Keratinocyte (primary cell): ENCODE measurements around the gene BTG4. TPM values are rescaled to one million over a fixed set of nuclear protein-coding genes. Genes with fewer than 3 reads are reported as not detected.

Experiments
- DNase-seq: peaks from one replicate; pipeline ENCODE4 v3.0.0-alpha.2; 2011; ENCODE audit warnings: low read depth, missing footprints, low spot score
- FAIRE-seq: peaks from 2 replicates; lab custom pipeline; 2011; peaks lifted over from hg19 to GRCh38; lab: Jason Lieb, UNC
- H2AFZ ChIP-seq: 2 replicates; pipeline ENCODE4 v1.6.0; 2012; ENCODE audit warnings: low read length, control low read depth, inconsistent platforms; ENCODE audit not compliant: control insufficient read depth
- H3K27ac ChIP-seq: 2 replicates; pipeline ENCODE4 v1.5.1; 2011; ENCODE audit warnings: low read length; ENCODE audit not compliant: control insufficient read depth, insufficient read depth
- H3K27me3 ChIP-seq: 3 replicates; pipeline ENCODE4 v1.6.0; 2011; ENCODE audit warnings: low read length; ENCODE audit not compliant: control insufficient read depth, insufficient read depth; ENCODE audit errors: extremely low read depth
- H3K36me3 ChIP-seq, 2 experiments: 2 replicates in 1 of 2; 3 replicates in 1 of 2; pipeline ENCODE4 v1.5.1; 2011; ENCODE audit warnings: low read length in 2 of 2, mild to moderate bottlenecking in 1 of 2; ENCODE audit not compliant: control insufficient read depth in 2 of 2, insufficient read depth in 2 of 2; ENCODE audit errors: extremely low read depth in 1 of 2
- H3K4me1 ChIP-seq: 3 replicates; pipeline ENCODE4 v1.5.1; 2011; ENCODE audit warnings: low read length; ENCODE audit not compliant: control insufficient read depth, insufficient read depth; ENCODE audit errors: extremely low read depth
- H3K4me2 ChIP-seq: 3 replicates; pipeline ENCODE4 v1.6.0; 2011; ENCODE audit warnings: low read depth, low read length; ENCODE audit not compliant: control insufficient read depth, insufficient read depth; ENCODE audit errors: extremely low read depth
- H3K4me3 ChIP-seq, 3 experiments: fragments of 200-600 bp in 1 of 3; sonication (generic) in 1 of 3; 2 replicates in 2 of 3; 3 replicates in 1 of 3; pipeline ENCODE4 v1.5.1; 2011 to 2016; ENCODE audit warnings: low read length in 3 of 3, mild to moderate bottlenecking in 3 of 3, control low read depth in 2 of 3, inconsistent platforms in 1 of 3, low read depth in 1 of 3, mixed read lengths in 1 of 3, mixed run types in 1 of 3, moderate library complexity in 1 of 3; ENCODE audit not compliant: control insufficient read depth in 2 of 3, insufficient read depth in 2 of 3; ENCODE audit errors: extremely low read depth in 1 of 3
- H3K79me2 ChIP-seq: 2 replicates; pipeline ENCODE4 v1.6.0; 2012; ENCODE audit warnings: low read length; ENCODE audit not compliant: control insufficient read depth, insufficient read depth
- H3K9ac ChIP-seq: 3 replicates; pipeline ENCODE4 v1.6.0; 2011; ENCODE audit warnings: low read length; ENCODE audit not compliant: control insufficient read depth, insufficient read depth; ENCODE audit errors: extremely low read depth
- H3K9me1 ChIP-seq: 3 replicates; pipeline ENCODE4 v1.6.0; 2011; ENCODE audit warnings: low read length; ENCODE audit not compliant: control insufficient read depth, insufficient read depth; ENCODE audit errors: extremely low read depth
- H3K9me3 ChIP-seq: 2 replicates; pipeline ENCODE4 v1.5.1; 2012; ENCODE audit warnings: low read depth, low read length; ENCODE audit not compliant: control insufficient read depth
- H4K20me1 ChIP-seq: 3 replicates; pipeline ENCODE4 v1.6.0; 2011; ENCODE audit warnings: low read length; ENCODE audit not compliant: control insufficient read depth, insufficient read depth; ENCODE audit errors: extremely low read depth
- CTCF ChIP-seq, 3 experiments: IDR thresholded peaks in 1 of 3; conservative IDR thresholded peaks in 1 of 3; optimal IDR thresholded peaks in 1 of 3; 2 replicates in 2 of 3; 3 replicates in 1 of 3; pipeline versions ENCODE3 to v1.5.1; 2011; ENCODE audit warnings: low read length in 3 of 3, mild to moderate bottlenecking in 3 of 3, moderate library complexity in 2 of 3, control low read depth in 1 of 3, inconsistent platforms in 1 of 3; ENCODE audit not compliant: insufficient read depth in 2 of 3; ENCODE audit errors: extremely low read depth in 1 of 3
- EZH2 ChIP-seq: IDR thresholded peaks from one replicate; pipeline ENCODE4 v1.6.1; 2012; ENCODE audit warnings: inconsistent platforms, mild to moderate bottlenecking, low read length, moderate library complexity
- dilution Hi-C: fragments of 300-500 bp; cut with MboI; formaldehyde crosslinking; loops from one replicate; pipeline ENCODE4 v1.7.0; 2020; ENCODE audit warnings: low sequenced_read_pairs; ENCODE audit not compliant: extremely low pct_ligation_motif_present
- polyA plus RNA-seq, 5 experiments: library from polyadenylated mRNA; depleted of rRNA in 3 of 5; stranded (reverse) in 3 of 5; stranded (forward) in 1 of 5; unstranded in 1 of 5; fragments of >200 nt; gene quantifications; 1 replicate in 1 of 5; 2 replicates in 3 of 5; 3 replicates in 1 of 5; pipeline versions ENCODE4 v1.2.1 to v1.2.3, GENCODE V29; 2011 to 2012; ENCODE audit warnings: missing spikeins in 2 of 5, low read depth in 1 of 5, low replicate concordance in 1 of 5

BTG4 gene
- polyA plus RNA-seq, 1 donor (not counting 4 experiments of a cell fraction or from before 2014, with no cell fraction given), result 0.12 TPM

- dilution Hi-C loops, result no loop called here
Observed at GRCh38 chr11:111466615-111467014, 45.6 kb downstream of the BTG4 start.

GRCh38 chr11:111465400-111465799 lies 46.8 kb downstream of the BTG4 start:
- Histone ChIP-seq H3K9me1 (no peaks in the 10 kb centered on the region), H3K9ac (no peak overlapping the region), H3K79me2 (no peaks in the 10 kb centered on the region), H3K27ac (no peak overlapping the region), H4K20me1 (no peaks in the 10 kb centered on the region), H2AFZ (no peak overlapping the region), H3K4me2 (no peak overlapping the region), H3K4me1 (peaks cover 8% of the 10 kb centered on the region), H3K4me3 (no peak overlapping the region), H3K36me3 (no peaks in the 10 kb centered on the region), H3K27me3 (peaks cover under 1% of the 10 kb centered on the region), H3K9me3 (no peaks in the 10 kb centered on the region)
- FAIRE-seq (no peak), DNase-seq (peak; percentile 15)
- TF ChIP-seq CTCF (optimal IDR thresholded peaks at IDR 0.05 in 1 of 3, IDR thresholded peaks at IDR 0.05 in 1 of 3, conservative IDR thresholded peaks at IDR 0.05 in 1 of 3; ENCODE audit: extremely low read depth in 1 of 3, insufficient read depth in 2 of 3, low read length in 3 of 3), result no peak
- TF ChIP-seq EZH2, result no peak
- dilution Hi-C loops, result no loop called here

More at GRCh38 chr11:111466615-111467014, 45.6 kb downstream of the BTG4 start:
- Histone ChIP-seq H4K20me1 (no peaks in the 10 kb centered on the region), H3K79me2 (no peaks in the 10 kb centered on the region), H3K9me1 (no peaks in the 10 kb centered on the region), H3K27me3 (no peaks in the 10 kb centered on the region), H3K9me3 (no peaks in the 10 kb centered on the region), H3K4me1 (peaks cover 8% of the 10 kb centered on the region), H3K4me2 (no peak overlapping the region), H3K4me3 (no peak overlapping the region), H3K27ac (no peak overlapping the region), H3K36me3 (no peaks in the 10 kb centered on the region), H2AFZ (no peak overlapping the region), H3K9ac (no peak overlapping the region)
- TF ChIP-seq CTCF (optimal IDR thresholded peaks at IDR 0.05 in 1 of 3, IDR thresholded peaks at IDR 0.05 in 1 of 3, conservative IDR thresholded peaks at IDR 0.05 in 1 of 3; ENCODE audit: extremely low read depth in 1 of 3, insufficient read depth in 2 of 3, low read length in 3 of 3), result no peak
- no peak for FAIRE-seq
- no peak for DNase-seq
